Stimulated activated CD8-positive, alpha-beta memory T cell treated with anti-CD3 and anti-CD28 coated beads, Interleukin-15, amount 100 ng/mL, for 4 hours (primary cell): ENCODE data around the gene BUD23.
"Not testable (repeated sequence)": the region's sequence is repeated elsewhere in the genome, so short reads cannot be mapped to it uniquely, and the experiment has no call there.

ENCODE experiments used
- DNase-seq, 2 donors: peaks; one replicate each; pipeline ENCODE4 v3.0.0-alpha.2; 2020; ENCODE audit warnings: low read depth in 2 of 2

The BUD23 gene

GRCh38 chr7:73700581-73701134 lies 17.3 kb downstream of the BUD23 start:
- no peak for DNase-seq

GRCh38 chr7:73701357-73701995 lies 18.1 kb downstream of the BUD23 start:
- DNase-seq, result no peak

GRCh38 chr7:73702226-73702625 lies 18.8 kb downstream of the BUD23 start:
- DNase-seq, result no peak

GRCh38 chr7:73702665-73703064 lies 19.3 kb downstream of the BUD23 start:
- no peak for DNase-seq

GRCh38 chr7:73703225-73703624 lies 19.8 kb downstream of the BUD23 start:
- DNase-seq, result no peak

GRCh38 chr7:73703757-73704639 lies 20.6 kb downstream of the BUD23 start:
- DNase-seq, result no peak

- DNase-seq, result no peak
Observed at GRCh38 chr7:73704640-73705550, 21.5 kb downstream of the BUD23 start.

- no peak for DNase-seq
Observed at GRCh38 chr7:73705551-73705920, 22.1 kb downstream of the BUD23 start.

GRCh38 chr7:73706126-73707044 lies 23.0 kb downstream of the BUD23 start:
- no peak for DNase-seq

GRCh38 chr7:73707045-73707631 lies 23.7 kb downstream of the BUD23 start:
- DNase-seq, result no peak

GRCh38 chr7:73708961-73709549 lies 25.7 kb downstream of the BUD23 start:
- no peak for DNase-seq

- no peak for DNase-seq
Observed at GRCh38 chr7:73712773-73713172, 29.4 kb downstream of the BUD23 start.

- not testable (repeated sequence) for DNase-seq
Observed at GRCh38 chr7:73713319-73713718, 29.9 kb downstream of the BUD23 start.

- no peak for DNase-seq
Observed at GRCh38 chr7:73715648-73716317, 32.4 kb downstream of the BUD23 start.

GRCh38 chr7:73716318-73716890 lies 33.0 kb downstream of the BUD23 start:
- no peak for DNase-seq

- DNase-seq, result no peak
Observed at GRCh38 chr7:73717025-73717807, 33.8 kb downstream of the BUD23 start.

GRCh38 chr7:73717991-73718405 lies 34.6 kb downstream of the BUD23 start:
- peak; percentile 56 to 67 for DNase-seq

GRCh38 chr7:73718438-73718881 lies 35.1 kb downstream of the BUD23 start:
- no peak for DNase-seq
